PC-3 (cell line): Measurements from ENCODE around the gene RAD9A.

Source experiments
- EZH2 ChIP-seq: fragments of 300-600 bp; sonication (generic); IDR thresholded peaks from one replicate; pipeline ENCODE4 v1.6.1; 2017; ENCODE audit warnings: antibody characterized with exemption, mild to moderate bottlenecking, low read length; ENCODE audit not compliant: unreplicated experiment
- EZH2phosphoT487 ChIP-seq: fragments of 300-600 bp; sonication (generic); IDR thresholded peaks from 2 replicates; pipeline ENCODE4 v1.6.1; 2018; ENCODE audit warnings: mild to moderate bottlenecking, antibody characterized with exemption, low read length, borderline replicate concordance
- TF ChIP-seq, protein P1 (sequence below): fragments of 300-600 bp; sonication (generic); conservative IDR thresholded peaks from 2 replicates; pipeline ENCODE4 v1.5.1; 2017; ENCODE audit warnings: antibody characterized with exemption, low read depth, mild to moderate bottlenecking, low read length

DNA sequence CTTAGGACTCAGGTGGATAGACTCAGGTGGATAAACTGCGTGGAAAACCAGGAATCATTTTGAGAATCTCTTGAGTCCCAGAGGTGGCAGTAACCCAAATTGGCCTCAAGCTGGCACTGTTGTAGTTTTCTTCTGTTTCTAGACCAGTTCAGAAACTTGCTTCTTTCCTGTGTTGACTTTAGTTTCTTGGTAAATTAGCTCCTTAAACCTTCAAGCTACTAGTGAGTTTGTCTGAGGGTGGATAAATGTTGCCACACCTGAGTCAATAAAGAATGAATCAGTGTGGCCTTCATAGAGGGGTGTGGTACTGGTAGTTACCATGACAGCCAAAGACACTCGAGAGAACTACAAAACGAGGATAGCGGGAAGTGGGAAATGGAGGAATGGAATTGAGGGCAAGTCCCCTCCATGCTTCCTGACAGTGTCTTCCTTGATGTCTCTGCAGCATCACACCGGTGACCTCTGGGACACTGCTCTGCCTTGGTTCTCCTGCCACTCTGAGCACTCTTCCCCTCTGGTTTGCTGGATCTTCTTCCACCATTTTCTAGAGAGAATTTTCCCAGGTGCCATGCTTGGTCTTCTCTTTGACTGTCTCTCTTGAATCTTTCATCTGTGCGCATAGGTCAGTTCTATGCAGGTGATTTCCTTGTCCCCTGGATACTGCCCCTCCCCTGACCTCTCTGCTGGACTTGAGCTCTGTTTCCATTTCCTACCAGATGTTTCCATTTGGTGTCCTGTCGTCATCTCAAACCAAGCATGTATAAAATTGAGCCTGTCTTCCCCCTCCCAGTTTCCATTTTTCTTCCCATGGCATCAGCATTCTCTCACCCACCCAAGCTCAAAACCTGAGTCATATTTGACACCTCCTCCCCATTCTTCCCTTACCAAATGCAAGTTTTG is 45.6 kb upstream of the RAD9A start:
- TF ChIP-seq, protein P1, sequence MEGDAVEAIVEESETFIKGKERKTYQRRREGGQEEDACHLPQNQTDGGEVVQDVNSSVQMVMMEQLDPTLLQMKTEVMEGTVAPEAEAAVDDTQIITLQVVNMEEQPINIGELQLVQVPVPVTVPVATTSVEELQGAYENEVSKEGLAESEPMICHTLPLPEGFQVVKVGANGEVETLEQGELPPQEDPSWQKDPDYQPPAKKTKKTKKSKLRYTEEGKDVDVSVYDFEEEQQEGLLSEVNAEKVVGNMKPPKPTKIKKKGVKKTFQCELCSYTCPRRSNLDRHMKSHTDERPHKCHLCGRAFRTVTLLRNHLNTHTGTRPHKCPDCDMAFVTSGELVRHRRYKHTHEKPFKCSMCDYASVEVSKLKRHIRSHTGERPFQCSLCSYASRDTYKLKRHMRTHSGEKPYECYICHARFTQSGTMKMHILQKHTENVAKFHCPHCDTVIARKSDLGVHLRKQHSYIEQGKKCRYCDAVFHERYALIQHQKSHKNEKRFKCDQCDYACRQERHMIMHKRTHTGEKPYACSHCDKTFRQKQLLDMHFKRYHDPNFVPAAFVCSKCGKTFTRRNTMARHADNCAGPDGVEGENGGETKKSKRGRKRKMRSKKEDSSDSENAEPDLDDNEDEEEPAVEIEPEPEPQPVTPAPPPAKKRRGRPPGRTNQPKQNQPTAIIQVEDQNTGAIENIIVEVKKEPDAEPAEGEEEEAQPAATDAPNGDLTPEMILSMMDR: peak; percentile 99
- no peak for TF ChIP-seq EZH2
- no peak for TF ChIP-seq EZH2phosphoT487
